Measurements from ENCODE around the gene IFITM1. TPM values are rescaled to one million over a fixed set of nuclear protein-coding genes. Genes with fewer than 3 reads are reported as not detected.

IFITM1 gene
- total and polyA plus RNA-seq, 8 donors, result 7.0 to 224 (median 41.0) TPM

DNA sequence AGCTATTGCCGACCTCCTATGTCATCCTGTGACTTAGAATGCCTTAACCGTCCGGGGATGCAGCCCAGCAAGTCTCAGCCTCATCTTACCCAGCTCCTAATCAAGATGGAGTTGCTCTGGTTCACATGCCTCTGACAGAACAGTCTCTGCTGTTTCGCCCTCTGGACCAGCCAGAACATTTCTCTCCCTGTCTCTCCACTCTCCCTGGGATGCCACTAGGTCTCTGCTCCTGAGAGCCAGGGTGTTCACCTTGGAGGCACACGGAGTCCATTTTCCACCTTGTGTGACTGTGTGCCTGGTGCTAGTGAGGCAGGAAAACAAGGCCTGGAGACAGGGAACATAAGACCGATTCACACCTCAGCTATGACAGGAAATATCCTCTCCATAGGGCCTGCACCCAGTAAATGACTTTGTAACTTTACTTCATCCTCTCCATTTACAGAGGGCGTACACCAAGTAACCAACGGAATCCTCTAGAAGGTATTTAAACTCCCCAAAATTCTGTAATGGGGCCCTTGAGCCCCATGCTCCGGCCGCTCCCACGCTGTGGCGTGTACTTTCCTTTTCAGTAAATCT, 38.7 kb downstream of the IFITM1 start:
- Histone ChIP-seq H3K27me3 (peaks cover 0 to 4% (median 0%) of the 10 kb centered on the region in 3 donors), H3K4me3 (no peak overlapping the region)
- intact Hi-C loops (cut with DNase I; ENCODE audit: low total_unique reads), result no loop called here

DNA sequence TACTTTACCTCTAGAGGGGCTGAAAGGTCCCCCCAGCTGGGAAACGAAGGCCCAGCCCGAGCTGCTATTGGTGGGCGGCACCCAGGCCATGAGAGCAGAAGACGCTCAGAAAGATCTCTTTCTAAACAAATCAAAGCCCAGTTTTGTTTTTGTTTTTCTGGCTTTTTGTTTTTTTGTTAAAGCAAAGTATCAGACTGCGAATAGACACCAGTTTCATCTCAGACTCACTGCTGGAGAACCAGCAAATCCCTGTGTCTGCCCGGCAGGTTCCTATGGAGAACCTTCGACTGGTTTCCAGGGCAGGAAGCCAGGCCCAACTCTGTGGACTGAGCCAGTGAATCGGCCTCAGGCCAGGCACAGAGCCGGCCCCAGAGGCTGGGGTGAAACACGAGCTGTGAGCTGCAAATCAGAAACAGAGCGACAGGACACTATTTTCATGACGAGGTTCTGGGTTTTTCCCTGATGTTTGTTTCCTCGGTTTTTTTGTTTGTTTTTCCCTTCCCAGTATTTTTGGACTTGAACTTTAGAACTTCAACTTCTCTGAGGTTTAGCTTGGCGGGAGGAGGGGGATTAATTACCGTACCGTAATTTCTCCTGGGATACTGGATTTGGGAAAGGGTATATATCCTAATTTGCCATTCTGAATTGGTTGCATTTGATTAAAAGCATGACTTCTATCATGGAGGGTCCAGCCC, 39.5 kb downstream of the IFITM1 start:
- TF ChIP-seq POLR2A (IDR thresholded peaks at IDR 0.05) (no peak), POLR2AphosphoS5 (IDR thresholded peaks at IDR 0.05) (peak; percentile 49 to 74 (median 51)), EP300 (IDR thresholded peaks at IDR 0.05) (no peak)
- Histone ChIP-seq H3K27ac (peak overlapping the region; percentile 69 to 99 (median 95)), H3K4me1 (peaks cover 23 to 41% (median 32%) of the 10 kb centered on the region in 4 donors), H3K36me3 (no peaks in the 10 kb centered on the region), H3K4me3 (no peak overlapping the region), H3K9me3 (no peaks in the 10 kb centered on the region), H3K27me3 (peaks cover 0 to 6% (median 0%) of the 10 kb centered on the region in 3 donors)
- intact Hi-C loops (cut with DNase I; ENCODE audit: low total_unique reads), result no loop called here
- 23 to 31% (median 25%) methylated on average over 16 of the region's 16 CpGs for WGBS, 5 donors
- DNase-seq, result peak; percentile 87 to 92

More for the DNA sequence above, 38.7 kb downstream of the IFITM1 start:
- H3K27ac ChIP-seq, result peak overlapping the region in 4 of 5 donors; percentile 93 to 99 (median 96)
- H3K9me3 ChIP-seq, result no peaks in the 10 kb centered on the region
- H3K4me1 ChIP-seq, result peaks cover 23 to 41% (median 30%) of the 10 kb centered on the region in 4 donors
- peak in 1 of 2 donors; percentile 4 for DNase-seq
- 89 to 94% (median 91%) methylated on average over 12 of the region's 12 CpGs for WGBS, 5 donors
- H3K36me3 ChIP-seq, result no peaks in the 10 kb centered on the region
- TF ChIP-seq EP300 (IDR thresholded peaks at IDR 0.05) (no peak), POLR2A (IDR thresholded peaks at IDR 0.05) (no peak), POLR2AphosphoS5 (IDR thresholded peaks at IDR 0.05) (no peak)
- TF ChIP-seq, protein P1, sequence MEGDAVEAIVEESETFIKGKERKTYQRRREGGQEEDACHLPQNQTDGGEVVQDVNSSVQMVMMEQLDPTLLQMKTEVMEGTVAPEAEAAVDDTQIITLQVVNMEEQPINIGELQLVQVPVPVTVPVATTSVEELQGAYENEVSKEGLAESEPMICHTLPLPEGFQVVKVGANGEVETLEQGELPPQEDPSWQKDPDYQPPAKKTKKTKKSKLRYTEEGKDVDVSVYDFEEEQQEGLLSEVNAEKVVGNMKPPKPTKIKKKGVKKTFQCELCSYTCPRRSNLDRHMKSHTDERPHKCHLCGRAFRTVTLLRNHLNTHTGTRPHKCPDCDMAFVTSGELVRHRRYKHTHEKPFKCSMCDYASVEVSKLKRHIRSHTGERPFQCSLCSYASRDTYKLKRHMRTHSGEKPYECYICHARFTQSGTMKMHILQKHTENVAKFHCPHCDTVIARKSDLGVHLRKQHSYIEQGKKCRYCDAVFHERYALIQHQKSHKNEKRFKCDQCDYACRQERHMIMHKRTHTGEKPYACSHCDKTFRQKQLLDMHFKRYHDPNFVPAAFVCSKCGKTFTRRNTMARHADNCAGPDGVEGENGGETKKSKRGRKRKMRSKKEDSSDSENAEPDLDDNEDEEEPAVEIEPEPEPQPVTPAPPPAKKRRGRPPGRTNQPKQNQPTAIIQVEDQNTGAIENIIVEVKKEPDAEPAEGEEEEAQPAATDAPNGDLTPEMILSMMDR (IDR thresholded peaks at IDR 0.05), result no peak

DNA sequence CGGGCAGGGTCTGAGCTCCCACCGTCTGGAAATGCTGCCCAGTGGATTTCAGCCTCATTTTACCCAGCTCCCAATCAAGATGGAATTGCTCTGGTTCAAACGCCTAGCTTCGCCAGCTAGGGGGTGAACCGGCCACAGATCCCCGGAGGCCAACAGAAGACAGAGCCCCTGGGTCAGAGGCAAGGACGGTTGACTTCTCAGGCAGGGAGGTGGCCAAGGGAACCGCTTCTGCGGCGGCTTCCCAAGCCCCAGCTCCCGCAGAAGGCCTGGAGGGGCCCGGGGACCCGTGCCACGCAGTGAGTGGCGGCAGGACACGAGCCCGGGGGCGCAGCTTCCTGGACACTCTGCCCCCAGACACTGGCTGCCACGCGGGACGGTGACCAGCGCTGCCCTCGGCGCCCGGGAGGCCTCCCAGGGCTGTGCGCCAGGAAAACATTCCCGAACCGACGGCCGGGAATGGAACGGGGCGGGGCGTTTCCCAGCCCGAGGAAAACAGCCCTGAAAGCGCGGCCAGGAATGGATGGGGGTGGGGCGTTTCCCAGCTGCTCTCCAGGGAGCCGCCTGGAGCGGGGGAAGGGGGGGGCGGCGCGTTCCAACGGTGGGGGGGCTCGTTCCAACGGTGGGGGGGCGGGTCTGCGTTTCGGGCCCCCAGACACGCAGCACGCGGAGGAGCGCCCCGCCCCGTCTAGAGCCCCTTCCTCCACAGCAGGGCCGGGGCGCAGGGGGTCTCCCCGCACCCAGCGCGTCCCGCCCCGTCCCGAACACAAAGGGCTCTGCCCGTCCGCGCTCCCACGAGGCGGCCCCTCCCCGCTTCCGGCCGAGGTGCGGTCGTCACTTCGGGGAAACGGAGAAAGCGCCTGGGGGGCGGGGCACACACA, 42.0 kb downstream of the IFITM1 start:
- Histone ChIP-seq H3K4me3 (peak overlapping the region; percentile 40 to 53 (median 46)), H3K9me3 (peaks cover 0 to under 1% (median under 1%) of the 10 kb centered on the region in 4 donors), H3K4me1 (peaks cover 23 to 41% (median 33%) of the 10 kb centered on the region in 4 donors), H3K36me3 (no peaks in the 10 kb centered on the region), H3K27me3 (peaks cover 0 to 14% (median 0%) of the 10 kb centered on the region in 3 donors), H3K27ac (peak overlapping the region; percentile 81 to 99 (median 95))
- WGBS, 5 donors, result 4 to 13% (median 7%) methylated on average over 18 to 76 of the region's 76 CpGs
- TF ChIP-seq POLR2A (IDR thresholded peaks at IDR 0.05) (no peak), EP300 (IDR thresholded peaks at IDR 0.05) (peak; percentile 81), POLR2AphosphoS5 (IDR thresholded peaks at IDR 0.05) (peak; percentile 59 to 89 (median 85))
- TF ChIP-seq, protein P1 (IDR thresholded peaks at IDR 0.05), result no peak
- intact Hi-C loops (cut with DNase I; ENCODE audit: low total_unique reads), result no loop called here
- DNase-seq, result peak; percentile 93 to 97

DNA sequence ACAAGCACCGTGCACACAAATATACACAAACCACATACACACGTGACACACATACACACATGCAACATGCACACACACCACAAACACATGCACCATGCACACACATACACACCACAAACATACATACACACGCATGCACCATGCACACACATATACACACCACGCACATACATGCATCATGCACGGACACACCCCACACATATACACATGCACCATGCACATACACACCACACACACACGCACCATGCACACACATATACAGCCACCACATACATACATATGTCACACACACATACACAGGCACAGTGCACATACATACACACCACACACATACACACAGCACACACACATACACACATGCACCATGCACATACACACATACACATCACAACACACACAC, 42.8 kb downstream of the IFITM1 start:
- intact Hi-C loops (cut with DNase I; ENCODE audit: low total_unique reads), result no loop called here
- 73 to 90% (median 81%) methylated on average over 6 of the region's 6 CpGs for WGBS, 5 donors

More for the DNA sequence above, 42.8 kb downstream of the IFITM1 start:
- TF ChIP-seq, protein P1 (IDR thresholded peaks at IDR 0.05), result no peak
- TF ChIP-seq POLR2A (IDR thresholded peaks at IDR 0.05) (no peak), POLR2AphosphoS5 (IDR thresholded peaks at IDR 0.05) (no peak), EP300 (IDR thresholded peaks at IDR 0.05) (no peak)
- H3K4me1 ChIP-seq, result peaks cover 23 to 41% (median 30%) of the 10 kb centered on the region in 4 donors
- peaks cover 0 to 14% (median 0%) of the 10 kb centered on the region in 3 donors for H3K27me3 ChIP-seq
- H3K9me3 ChIP-seq, result peaks cover 0 to 8% (median 7%) of the 10 kb centered on the region in 4 donors
- peak in 1 of 2 donors; percentile 1 for DNase-seq
- no peak overlapping the region for H3K27ac ChIP-seq
- H3K36me3 ChIP-seq, result no peaks in the 10 kb centered on the region
- H3K4me3 ChIP-seq, result no peak overlapping the region

Data from stomach (tissue), 9 donors.